ENCODE data around the gene PWWP3B. TPM values are rescaled to one million over a fixed set of nuclear protein-coding genes. Genes with fewer than 3 reads are reported as not detected.

Gene PWWP3B
- total RNA-seq, result 15.5 TPM
- long read RNA-seq, full-length matches to known transcripts, result 13 of 29 reads
- long read RNA-seq, partial matches to known transcripts, result 7 of 29 reads
- long read RNA-seq, other reads (novel, unspliced or antisense), result 9 of 29 reads

DNA sequence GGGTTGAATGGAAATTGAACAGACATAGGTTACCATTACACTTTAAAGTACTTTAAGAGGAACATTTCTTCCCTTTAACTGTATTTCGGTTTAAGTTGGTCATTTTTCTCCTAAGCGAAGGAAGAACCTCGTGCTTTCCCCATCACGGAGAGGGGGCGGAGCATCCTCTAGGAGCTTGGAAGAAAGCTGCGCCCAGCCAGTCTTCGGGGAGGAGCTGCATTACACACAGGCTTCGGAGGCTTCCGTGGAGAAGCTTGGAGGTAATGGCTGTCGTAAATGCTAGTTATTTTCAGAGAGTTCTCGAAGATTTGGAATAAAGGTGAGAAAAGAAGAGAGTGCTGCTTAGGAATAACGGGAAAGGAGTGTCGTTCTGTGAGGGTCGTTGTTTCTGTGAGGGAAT lies at the start of gene PWWP3B:
PWWP3B (plus strand) TSS at position 199 of the 400 bp plus-strand sequence. CDS start 37,128 bp downstream, outside the sequence.
- H3K4me3 ChIP-seq, result peak within 1 kb of the TSS; percentile 55
- no peak within 1 kb of the TSS for H3K27ac ChIP-seq (replicated peaks)
- H3K9me3 ChIP-seq (replicated peaks), result no peaks in the 10 kb centered on the region
- TF ChIP-seq, protein P1, sequence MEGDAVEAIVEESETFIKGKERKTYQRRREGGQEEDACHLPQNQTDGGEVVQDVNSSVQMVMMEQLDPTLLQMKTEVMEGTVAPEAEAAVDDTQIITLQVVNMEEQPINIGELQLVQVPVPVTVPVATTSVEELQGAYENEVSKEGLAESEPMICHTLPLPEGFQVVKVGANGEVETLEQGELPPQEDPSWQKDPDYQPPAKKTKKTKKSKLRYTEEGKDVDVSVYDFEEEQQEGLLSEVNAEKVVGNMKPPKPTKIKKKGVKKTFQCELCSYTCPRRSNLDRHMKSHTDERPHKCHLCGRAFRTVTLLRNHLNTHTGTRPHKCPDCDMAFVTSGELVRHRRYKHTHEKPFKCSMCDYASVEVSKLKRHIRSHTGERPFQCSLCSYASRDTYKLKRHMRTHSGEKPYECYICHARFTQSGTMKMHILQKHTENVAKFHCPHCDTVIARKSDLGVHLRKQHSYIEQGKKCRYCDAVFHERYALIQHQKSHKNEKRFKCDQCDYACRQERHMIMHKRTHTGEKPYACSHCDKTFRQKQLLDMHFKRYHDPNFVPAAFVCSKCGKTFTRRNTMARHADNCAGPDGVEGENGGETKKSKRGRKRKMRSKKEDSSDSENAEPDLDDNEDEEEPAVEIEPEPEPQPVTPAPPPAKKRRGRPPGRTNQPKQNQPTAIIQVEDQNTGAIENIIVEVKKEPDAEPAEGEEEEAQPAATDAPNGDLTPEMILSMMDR (IDR thresholded peaks at IDR 0.05; ENCODE audit: borderline replicate concordance), result no peak
- no peaks in the 10 kb centered on the region for H3K36me3 ChIP-seq
- no peaks in the 10 kb centered on the region for H3K27me3 ChIP-seq (ENCODE audit: low read depth)
- intact Hi-C loops (cut with micrococcal nuclease), result no loop called here
- peak; percentile 28 for DNase-seq
- H3K4me1 ChIP-seq, result no peaks in the 10 kb centered on the region

DNA sequence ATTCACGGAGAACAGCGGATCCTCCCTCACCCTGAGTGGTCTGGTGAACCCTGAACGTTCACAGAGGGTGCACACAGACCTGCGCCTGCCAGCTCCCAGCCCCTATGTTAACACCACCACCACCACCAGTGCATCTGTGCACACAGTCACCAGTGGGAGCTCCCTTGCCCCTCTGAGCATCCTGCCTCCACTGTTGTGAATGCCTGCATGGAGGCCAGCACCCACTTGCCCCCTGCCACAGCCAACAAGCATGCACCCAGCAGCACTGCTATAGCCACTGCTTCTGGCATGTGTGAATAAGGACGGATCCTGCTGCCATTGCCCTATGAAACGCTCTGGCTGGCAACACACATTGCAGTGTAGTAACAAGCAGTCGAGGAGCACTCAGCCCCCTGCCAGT lies 29.1 kb upstream of the PWWP3B start:
- Histone ChIP-seq H3K36me3 (no peaks in the 10 kb centered on the region), H3K4me1 (no peaks in the 10 kb centered on the region), H3K27ac (replicated peaks) (no peak overlapping the region), H3K4me3 (no peak overlapping the region), H3K9me3 (replicated peaks) (no peaks in the 10 kb centered on the region), H3K27me3 (ENCODE audit: low read depth) (no peaks in the 10 kb centered on the region)
- no peak for DNase-seq
- TF ChIP-seq, protein P1 (IDR thresholded peaks at IDR 0.05; ENCODE audit: borderline replicate concordance), result no peak
- intact Hi-C loops (cut with micrococcal nuclease), result no loop called here

DNA sequence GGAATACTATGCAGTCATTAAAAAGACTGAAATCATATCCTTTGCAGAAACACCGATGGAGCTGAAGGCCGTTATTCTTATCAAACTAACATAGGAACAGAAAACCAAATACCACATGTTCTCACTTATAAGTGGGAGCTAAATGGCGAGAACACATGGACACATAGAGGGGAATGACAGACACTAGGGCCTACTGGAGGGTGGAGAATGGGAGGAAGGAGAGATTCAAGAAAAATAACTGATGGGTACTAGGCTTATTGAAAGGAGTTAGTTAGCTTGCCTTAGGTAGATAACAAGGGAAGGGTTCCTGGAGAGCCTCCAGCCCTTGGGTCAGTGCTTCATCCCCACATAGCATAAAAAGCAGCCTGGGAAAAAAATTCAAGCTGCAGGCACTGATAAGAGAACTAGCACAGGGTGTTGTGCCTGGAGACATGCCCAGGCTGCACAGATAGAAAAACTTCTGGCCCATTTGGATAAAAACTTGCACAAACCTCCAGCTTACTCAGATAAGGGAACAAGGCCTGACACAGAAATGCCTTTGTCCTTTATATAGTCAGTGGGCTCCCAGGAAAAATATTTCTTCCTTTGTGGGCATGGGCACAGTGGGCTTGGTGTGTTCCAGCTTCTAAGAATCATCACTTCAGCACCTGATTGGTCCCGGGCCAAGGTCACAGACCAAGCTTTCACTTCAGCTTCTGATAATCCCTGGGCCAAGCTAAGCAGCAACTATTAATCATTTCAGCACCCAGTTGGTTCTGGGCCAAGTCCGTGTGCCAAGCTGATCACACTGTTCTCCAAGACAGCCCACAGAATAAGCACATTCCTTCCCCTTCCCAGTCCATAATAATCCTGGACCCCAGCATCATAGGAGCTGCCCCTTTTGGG lies 23.1 kb upstream of the PWWP3B start:
- peak overlapping the region; percentile 57 for H3K27ac ChIP-seq (replicated peaks)
- TF ChIP-seq, protein P1 (IDR thresholded peaks at IDR 0.05; ENCODE audit: borderline replicate concordance), result no peak
- no peaks in the 10 kb centered on the region for H3K4me1 ChIP-seq
- no peaks in the 10 kb centered on the region for H3K36me3 ChIP-seq
- no peaks in the 10 kb centered on the region for H3K9me3 ChIP-seq (replicated peaks)
- intact Hi-C loops (cut with micrococcal nuclease), result no loop called here
- H3K27me3 ChIP-seq (ENCODE audit: low read depth), result no peaks in the 10 kb centered on the region
- H3K4me3 ChIP-seq, result no peak overlapping the region
- DNase-seq, result peak; percentile 32

DNA sequence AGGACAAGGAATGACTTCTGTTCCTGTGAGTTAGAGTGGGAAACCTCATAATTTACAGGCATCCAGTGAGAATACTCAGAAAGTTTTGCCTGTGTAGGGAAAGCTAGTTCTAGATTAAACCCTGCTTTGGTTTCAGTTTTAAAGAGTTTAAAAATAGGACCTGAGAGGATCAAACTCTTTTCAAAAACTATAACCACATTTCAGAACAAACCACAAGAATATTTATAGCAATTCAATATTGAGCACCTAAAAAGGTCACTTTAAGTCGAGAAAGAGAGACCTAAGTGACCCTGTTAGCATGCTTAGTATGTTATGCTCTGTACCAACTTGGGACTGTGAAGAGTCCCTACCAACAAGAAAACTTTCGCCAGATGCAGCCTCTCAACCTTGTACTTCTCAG lies 17.4 kb upstream of the PWWP3B start:
- intact Hi-C loops (cut with micrococcal nuclease), result no loop called here
- no peak for DNase-seq
- TF ChIP-seq, protein P1 (IDR thresholded peaks at IDR 0.05; ENCODE audit: borderline replicate concordance), result no peak

DNA sequence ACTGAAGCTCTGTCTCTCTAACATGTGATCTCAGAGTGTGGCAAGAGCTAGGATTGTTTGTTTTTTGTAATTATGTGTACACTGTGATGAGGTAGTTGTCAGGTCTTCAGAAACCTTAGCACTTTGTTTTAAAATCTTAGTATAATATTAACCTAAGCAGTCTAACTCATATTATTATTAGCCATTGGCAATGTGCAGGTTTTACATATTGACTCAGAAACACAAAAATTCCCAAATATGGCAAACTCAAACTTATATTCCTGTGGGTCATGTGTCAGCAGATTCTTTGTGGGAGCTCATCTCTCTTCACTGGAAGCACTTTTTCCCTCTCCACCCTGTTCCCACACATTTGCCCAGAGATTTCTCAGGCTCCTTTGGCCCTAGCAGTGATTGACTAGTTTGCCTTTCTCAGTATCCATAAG lies 8.2 kb upstream of the PWWP3B start:
- TF ChIP-seq, protein P1 (IDR thresholded peaks at IDR 0.05; ENCODE audit: borderline replicate concordance), result no peak
- intact Hi-C loops (cut with micrococcal nuclease), result no loop called here
- H3K27me3 ChIP-seq (ENCODE audit: low read depth), result no peaks in the 10 kb centered on the region
- DNase-seq, result no peak
- H3K4me1 ChIP-seq, result no peaks in the 10 kb centered on the region
- H3K27ac ChIP-seq (replicated peaks), result no peak overlapping the region
- H3K4me3 ChIP-seq, result no peak overlapping the region
- no peaks in the 10 kb centered on the region for H3K36me3 ChIP-seq
- H3K9me3 ChIP-seq (replicated peaks), result no peaks in the 10 kb centered on the region

More for the DNA sequence above, 17.4 kb upstream of the PWWP3B start:
- H3K4me1 ChIP-seq, result no peaks in the 10 kb centered on the region
- H3K36me3 ChIP-seq, result no peaks in the 10 kb centered on the region
- H3K27ac ChIP-seq (replicated peaks), result no peak overlapping the region
- H3K9me3 ChIP-seq (replicated peaks), result no peaks in the 10 kb centered on the region
- no peaks in the 10 kb centered on the region for H3K27me3 ChIP-seq (ENCODE audit: low read depth)
- H3K4me3 ChIP-seq, result no peak overlapping the region
